CD4-positive, CD25-positive, alpha-beta regulatory T cell (primary cell): ENCODE results near the gene CCDC102B. TPM values are rescaled to one million over a fixed set of nuclear protein-coding genes. Genes with fewer than 3 reads are reported as not detected.

ENCODE experiments used
- ATAC-seq, 2 donors: fragments of 150-1000 bp; cut with Tn5 transposase; one replicate each; pipeline ENCODE4 v1.10.0; 2021; ENCODE audit warnings: low read depth in 2 of 2, moderate number of reproducible peaks in 2 of 2, moderate library complexity in 1 of 2
- DNase-seq, 3 donors: peaks; one replicate each; pipeline versions ENCODE4 v3.0.0 to v3.0.0-alpha.2; 2012 to 2022; ENCODE audit warnings: mixed read lengths in 1 of 3
- H3K27ac ChIP-seq: one replicate; pipeline ENCODE4 v1.7.0; 2013; ENCODE audit warnings: mild to moderate bottlenecking, low read length; ENCODE audit not compliant: insufficient read depth, poor library complexity, severe bottlenecking
- H3K27me3 ChIP-seq: one replicate; pipeline ENCODE4 v1.7.0; 2013; ENCODE audit warnings: low read length; ENCODE audit not compliant: control insufficient read depth, insufficient read depth
- H3K36me3 ChIP-seq: one replicate; pipeline ENCODE4 v1.7.0; 2013; ENCODE audit warnings: mild to moderate bottlenecking, low read length, moderate library complexity; ENCODE audit not compliant: control insufficient read depth, insufficient read depth
- H3K4me1 ChIP-seq: 2 replicates; pipeline ENCODE4 v1.7.0; 2013; ENCODE audit warnings: mild to moderate bottlenecking, low read length; ENCODE audit not compliant: insufficient read depth, control insufficient read depth, poor library complexity, severe bottlenecking
- H3K4me3 ChIP-seq: one replicate; pipeline ENCODE4 v1.7.0; 2013; ENCODE audit warnings: low read depth, mild to moderate bottlenecking, low read length, moderate library complexity
- H3K9me3 ChIP-seq, 2 experiments: 1 replicate in 1 of 2; 2 replicates in 1 of 2; pipeline ENCODE4 v1.7.0; 2013; ENCODE audit warnings: low read length in 2 of 2, mild to moderate bottlenecking in 1 of 2, moderate library complexity in 1 of 2; ENCODE audit not compliant: control insufficient read depth in 2 of 2
- H3K27ac Mint-ChIP-seq, 3 donors: one replicate each; pipeline ENCODE4 v1.8.0; 2020 to 2022; ENCODE audit warnings: mild to moderate bottlenecking in 3 of 3, mixed read lengths in 3 of 3, moderate library complexity in 2 of 3
- H3K27me3 Mint-ChIP-seq: one replicate; pipeline ENCODE4 v1.8.0; 2022; ENCODE audit warnings: mild to moderate bottlenecking, mixed read lengths
- H3K36me3 Mint-ChIP-seq: one replicate; pipeline ENCODE4 v1.8.0; 2020; ENCODE audit warnings: mixed read lengths
- H3K4me1 Mint-ChIP-seq, 4 donors: one replicate each; pipeline ENCODE4 v1.8.0; 2020 to 2022; ENCODE audit warnings: mixed read lengths in 4 of 4, mild to moderate bottlenecking in 1 of 4
- H3K4me3 Mint-ChIP-seq, 4 donors: one replicate each; pipeline ENCODE4 v1.8.0; 2020 to 2022; ENCODE audit warnings: mild to moderate bottlenecking in 4 of 4, mixed read lengths in 4 of 4, moderate library complexity in 3 of 4
- H3K9me3 Mint-ChIP-seq, 7 donors: one replicate each; pipeline ENCODE4 v1.8.0; 2020 to 2022; ENCODE audit warnings: mixed read lengths in 7 of 7, mild to moderate bottlenecking in 3 of 7, moderate library complexity in 2 of 7
- polyA plus RNA-seq, 4 donors: library from polyadenylated mRNA; unstranded; fragments of 300-500 nt; fragmentation: Illumina TruSeq; gene quantifications; one replicate each; pipeline ENCODE4 v1.2.3, GENCODE V29; 2021
- total RNA-seq: library from RNA; stranded (reverse); gene quantifications from one replicate; pipeline ENCODE4 v1.2.3, GENCODE V29; 2022

The CCDC102B gene
- total RNA-seq = 1.8 TPM
- polyA plus RNA-seq = 1 to 10 TPM in 3 of 4 donors, under 1 TPM in 1; 0.97 to 3.0 (median 2.4) TPM

GRCh38 chr18:68797871-68798270, at the start of gene CCDC102B:
Gene CCDC102B (plus strand): TSS chr18:68798080. CDS start chr18:68836764, 38,684 bp downstream.
- no peaks in the 10 kb centered on the region for H3K9me3 ChIP-seq
- no peak within 1 kb of the TSS for H3K4me3 Mint-ChIP-seq
- DNase-seq (no peak), ATAC-seq (no peak)
- no peaks in the 10 kb centered on the region for H3K36me3 Mint-ChIP-seq
- no peak within 1 kb of the TSS for H3K27ac Mint-ChIP-seq
- no peaks in the 10 kb centered on the region for H3K36me3 ChIP-seq
- H3K4me1 ChIP-seq = no peaks in the 10 kb centered on the region
- no peak within 1 kb of the TSS for H3K4me3 ChIP-seq
- H3K4me1 Mint-ChIP-seq = no peaks in the 10 kb centered on the region
- H3K9me3 Mint-ChIP-seq = no peaks in the 10 kb centered on the region
- no peak within 1 kb of the TSS for H3K27ac ChIP-seq
- H3K27me3 ChIP-seq = no peaks in the 10 kb centered on the region
- no peaks in the 10 kb centered on the region for H3K27me3 Mint-ChIP-seq

DNA sequence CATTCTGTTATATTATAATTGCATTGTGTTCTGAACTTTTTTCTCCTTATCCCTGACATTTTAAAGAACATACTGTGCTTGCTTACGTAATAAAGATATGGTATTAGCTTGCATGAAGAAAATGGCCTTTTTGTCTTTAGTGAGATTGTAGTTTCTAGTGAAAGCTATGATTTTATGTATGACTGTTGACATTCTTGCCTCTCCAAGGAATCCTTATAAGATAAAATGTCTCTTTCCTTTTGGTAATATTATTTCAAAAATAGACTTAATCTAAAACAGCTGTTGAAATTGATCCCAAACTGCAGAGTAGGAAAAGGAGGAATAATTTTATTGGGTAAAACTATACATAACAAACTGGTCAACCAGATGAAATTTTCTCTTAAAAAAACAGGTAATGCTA, 40.8 kb upstream of the CCDC102B start:
- Histone ChIP-seq H3K4me1 (no peaks in the 10 kb centered on the region), H3K36me3 (no peaks in the 10 kb centered on the region), H3K27me3 (no peaks in the 10 kb centered on the region), H3K9me3 (no peaks in the 10 kb centered on the region), H3K27ac (no peak overlapping the region), H3K4me3 (no peak overlapping the region)
- ATAC-seq (no peak), DNase-seq (no peak)
- Mint-ChIP-seq H3K4me3 (no peak overlapping the region), H3K27ac (no peak overlapping the region), H3K4me1 (no peaks in the 10 kb centered on the region), H3K9me3 (peaks cover 1 to 10% (median 5%) of the 10 kb centered on the region in 7 donors), H3K27me3 (peaks cover 4% of the 10 kb centered on the region), H3K36me3 (peaks cover 4% of the 10 kb centered on the region)

GRCh38 chr18:68759308-68759707, 38.6 kb upstream of the CCDC102B start:
- Mint-ChIP-seq H3K9me3 (peaks cover 1 to 10% (median 5%) of the 10 kb centered on the region in 7 donors), H3K36me3 (no peaks in the 10 kb centered on the region), H3K4me3 (no peak overlapping the region), H3K4me1 (no peaks in the 10 kb centered on the region), H3K27ac (no peak overlapping the region), H3K27me3 (peaks cover 4% of the 10 kb centered on the region)
- ATAC-seq (no peak), DNase-seq (no peak)
- no peaks in the 10 kb centered on the region for H3K36me3 ChIP-seq
- no peaks in the 10 kb centered on the region for H3K4me1 ChIP-seq
- H3K27me3 ChIP-seq = no peaks in the 10 kb centered on the region
- H3K4me3 ChIP-seq = no peak overlapping the region
- H3K27ac ChIP-seq = no peak overlapping the region
- H3K9me3 ChIP-seq = no peaks in the 10 kb centered on the region

GRCh38 chr18:68763083-68763482, 34.8 kb upstream of the CCDC102B start:
- DNase-seq = no peak
- Mint-ChIP-seq H3K4me1 (no peaks in the 10 kb centered on the region), H3K36me3 (no peaks in the 10 kb centered on the region), H3K4me3 (no peak overlapping the region), H3K27me3 (no peaks in the 10 kb centered on the region), H3K27ac (no peak overlapping the region), H3K9me3 (peaks cover 1 to 10% (median 5%) of the 10 kb centered on the region in 7 donors)
- Histone ChIP-seq H3K36me3 (no peaks in the 10 kb centered on the region), H3K4me1 (no peaks in the 10 kb centered on the region), H3K27me3 (no peaks in the 10 kb centered on the region), H3K4me3 (no peak overlapping the region), H3K9me3 (no peaks in the 10 kb centered on the region), H3K27ac (no peak overlapping the region)
- no peak for ATAC-seq

- no peaks in the 10 kb centered on the region for H3K27me3 ChIP-seq
- Mint-ChIP-seq H3K36me3 (no peaks in the 10 kb centered on the region), H3K9me3 (peaks cover under 1 to 4% (median 3%) of the 10 kb centered on the region in 7 donors), H3K4me3 (no peak overlapping the region), H3K4me1 (no peaks in the 10 kb centered on the region), H3K27ac (no peak overlapping the region), H3K27me3 (no peaks in the 10 kb centered on the region)
- H3K36me3 ChIP-seq = no peaks in the 10 kb centered on the region
- no peak overlapping the region for H3K4me3 ChIP-seq
- H3K4me1 ChIP-seq = no peaks in the 10 kb centered on the region
- no peak overlapping the region for H3K27ac ChIP-seq
- no peak for ATAC-seq
- DNase-seq = no peak
- no peaks in the 10 kb centered on the region for H3K9me3 ChIP-seq
Observed at GRCh38 chr18:68764016-68764415, 33.9 kb upstream of the CCDC102B start.

DNA sequence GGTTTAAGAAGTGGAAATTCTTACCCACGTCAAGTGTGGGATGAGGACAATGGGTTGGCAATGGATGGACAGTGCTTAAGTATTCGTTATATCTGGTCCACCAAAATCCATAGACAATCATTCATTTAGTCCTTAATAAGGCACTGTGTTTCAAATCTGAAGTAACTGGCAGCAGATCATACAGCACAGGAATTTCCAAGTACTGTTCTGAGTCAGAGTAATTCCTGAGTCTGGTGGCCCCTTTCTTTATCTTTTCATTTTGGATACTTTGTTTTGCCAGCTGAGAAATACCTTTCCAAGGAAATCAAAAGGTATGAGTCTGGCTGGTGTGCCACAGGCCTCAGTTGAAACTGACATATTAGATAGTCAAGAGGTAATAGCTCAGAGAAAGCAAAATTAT, 31.4 kb upstream of the CCDC102B start:
- Mint-ChIP-seq H3K9me3 (peaks cover 0 to 6% (median 2%) of the 10 kb centered on the region in 7 donors), H3K4me3 (no peak overlapping the region), H3K27me3 (no peaks in the 10 kb centered on the region), H3K27ac (no peak overlapping the region), H3K36me3 (no peaks in the 10 kb centered on the region), H3K4me1 (no peaks in the 10 kb centered on the region)
- no peaks in the 10 kb centered on the region for H3K27me3 ChIP-seq
- no peaks in the 10 kb centered on the region for H3K9me3 ChIP-seq
- H3K4me3 ChIP-seq = no peak overlapping the region
- ATAC-seq (no peak), DNase-seq (no peak)
- no peaks in the 10 kb centered on the region for H3K4me1 ChIP-seq
- H3K27ac ChIP-seq = no peak overlapping the region
- H3K36me3 ChIP-seq = no peaks in the 10 kb centered on the region

DNA sequence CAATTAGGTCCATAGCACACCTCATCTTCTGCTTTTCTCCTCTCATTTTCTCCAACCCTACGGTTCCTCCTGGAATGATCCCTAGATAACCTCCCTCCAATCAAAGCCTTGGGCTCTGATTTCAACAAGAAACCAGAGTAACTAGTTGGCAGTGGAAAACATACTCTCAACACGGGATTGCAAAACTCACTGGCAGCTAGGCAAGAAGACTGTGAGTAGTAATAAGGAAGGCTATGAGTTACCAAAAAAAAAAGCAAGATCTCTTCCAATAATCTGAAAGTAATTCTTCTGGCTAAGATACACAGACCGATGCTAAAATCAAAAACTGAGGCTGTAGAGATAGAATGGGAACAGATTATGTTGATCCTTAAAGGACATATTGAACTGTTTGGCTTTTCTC, 28.4 kb upstream of the CCDC102B start:
- no peak overlapping the region for H3K4me3 Mint-ChIP-seq
- no peaks in the 10 kb centered on the region for H3K27me3 Mint-ChIP-seq
- DNase-seq (no peak), ATAC-seq (no peak)
- no peak overlapping the region for H3K27ac ChIP-seq
- no peaks in the 10 kb centered on the region for H3K27me3 ChIP-seq
- no peak overlapping the region for H3K4me3 ChIP-seq
- peaks cover 0 to 6% (median 2%) of the 10 kb centered on the region in 7 donors for H3K9me3 Mint-ChIP-seq
- no peaks in the 10 kb centered on the region for H3K4me1 Mint-ChIP-seq
- no peak overlapping the region for H3K27ac Mint-ChIP-seq
- no peaks in the 10 kb centered on the region for H3K4me1 ChIP-seq
- H3K9me3 ChIP-seq = no peaks in the 10 kb centered on the region
- no peaks in the 10 kb centered on the region for H3K36me3 Mint-ChIP-seq
- H3K36me3 ChIP-seq = no peaks in the 10 kb centered on the region

DNA sequence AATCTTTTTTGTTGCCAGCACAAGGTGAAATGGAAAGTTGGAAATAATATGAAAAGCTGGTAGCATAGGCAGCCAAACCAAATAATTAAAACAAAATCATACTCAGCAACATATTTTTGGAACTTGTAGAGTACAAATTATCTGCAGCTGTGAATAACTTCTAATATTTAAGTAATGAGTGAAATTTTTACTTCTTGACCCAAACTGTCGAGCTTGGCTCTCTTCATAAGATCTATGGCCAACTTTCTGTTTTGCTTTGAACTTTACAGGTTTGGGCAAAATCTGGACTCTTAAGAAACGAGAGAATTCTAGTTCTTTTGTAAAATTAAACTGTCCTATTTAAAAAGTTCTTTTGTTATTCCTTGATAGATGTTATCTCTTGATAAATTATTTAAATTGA, 25.6 kb upstream of the CCDC102B start:
- Histone ChIP-seq H3K27me3 (no peaks in the 10 kb centered on the region), H3K4me1 (no peaks in the 10 kb centered on the region), H3K36me3 (no peaks in the 10 kb centered on the region), H3K27ac (no peak overlapping the region), H3K9me3 (no peaks in the 10 kb centered on the region), H3K4me3 (no peak overlapping the region)
- DNase-seq (no peak), ATAC-seq (no peak)
- Mint-ChIP-seq H3K4me3 (no peak overlapping the region), H3K4me1 (no peaks in the 10 kb centered on the region), H3K36me3 (no peaks in the 10 kb centered on the region), H3K27me3 (peaks cover 4% of the 10 kb centered on the region), H3K9me3 (peaks cover 0 to 6% (median 2%) of the 10 kb centered on the region in 7 donors), H3K27ac (no peak overlapping the region)
